Astrocyte of the hippocampus (primary cell): ENCODE measurements around the gene DDX49.

Experiments used
- DNase-seq: peaks from one replicate; pipeline ENCODE4 v3.0.0; 2011; ENCODE audit warnings: low read depth, low spot score

The DDX49 gene, protein sequence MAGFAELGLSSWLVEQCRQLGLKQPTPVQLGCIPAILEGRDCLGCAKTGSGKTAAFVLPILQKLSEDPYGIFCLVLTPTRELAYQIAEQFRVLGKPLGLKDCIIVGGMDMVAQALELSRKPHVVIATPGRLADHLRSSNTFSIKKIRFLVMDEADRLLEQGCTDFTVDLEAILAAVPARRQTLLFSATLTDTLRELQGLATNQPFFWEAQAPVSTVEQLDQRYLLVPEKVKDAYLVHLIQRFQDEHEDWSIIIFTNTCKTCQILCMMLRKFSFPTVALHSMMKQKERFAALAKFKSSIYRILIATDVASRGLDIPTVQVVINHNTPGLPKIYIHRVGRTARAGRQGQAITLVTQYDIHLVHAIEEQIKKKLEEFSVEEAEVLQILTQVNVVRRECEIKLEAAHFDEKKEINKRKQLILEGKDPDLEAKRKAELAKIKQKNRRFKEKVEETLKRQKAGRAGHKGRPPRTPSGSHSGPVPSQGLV

DNA sequence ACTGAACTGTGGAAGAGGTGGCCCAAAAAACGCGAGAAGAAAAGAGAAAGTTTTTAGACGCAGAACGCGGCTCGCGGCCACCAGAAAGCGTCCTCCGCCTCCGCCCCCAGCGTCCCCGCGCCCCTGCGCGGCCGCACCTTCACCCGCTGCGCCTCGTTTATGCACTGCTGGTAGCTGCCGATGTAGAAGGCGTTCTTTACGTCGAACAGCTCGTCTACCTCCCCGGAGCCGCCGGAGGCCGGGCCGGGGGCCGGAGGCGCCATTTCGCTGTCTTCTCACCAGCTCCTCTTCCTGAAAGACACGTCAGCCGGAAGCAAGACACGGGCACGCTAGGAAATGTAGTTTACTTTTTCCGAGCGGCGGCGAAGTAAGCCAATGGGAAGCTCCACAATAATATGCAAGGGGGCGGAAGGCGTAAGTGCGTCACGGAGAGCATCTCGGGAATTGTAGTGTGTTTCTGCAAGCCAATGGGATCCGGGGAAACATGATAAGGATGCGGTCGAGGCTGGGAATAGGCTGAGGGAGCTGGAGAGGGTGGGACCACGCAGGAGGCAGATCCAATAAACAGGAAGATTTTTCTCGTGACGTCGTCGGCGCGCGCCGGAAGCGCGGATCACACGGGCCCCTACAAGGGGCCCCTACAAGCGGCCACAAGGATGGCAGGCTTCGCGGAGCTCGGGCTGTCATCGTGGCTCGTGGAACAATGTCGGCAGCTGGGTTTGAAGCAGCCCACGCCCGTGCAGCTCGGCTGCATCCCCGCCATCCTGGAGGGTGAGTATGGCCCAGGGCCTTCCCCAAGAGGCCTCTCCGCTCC, at the start of gene DDX49, which contains the start of gene COPE:
DDX49 (plus strand) TSS at position 630 of the 814 bp plus-strand sequence; CDS start at position 657, 27 bp downstream.
COPE (minus strand) TSS at position 302 of the 814 bp plus-strand sequence; CDS start at position 263, 39 bp downstream.
- DNase-seq = peak; percentile 100

DNA sequence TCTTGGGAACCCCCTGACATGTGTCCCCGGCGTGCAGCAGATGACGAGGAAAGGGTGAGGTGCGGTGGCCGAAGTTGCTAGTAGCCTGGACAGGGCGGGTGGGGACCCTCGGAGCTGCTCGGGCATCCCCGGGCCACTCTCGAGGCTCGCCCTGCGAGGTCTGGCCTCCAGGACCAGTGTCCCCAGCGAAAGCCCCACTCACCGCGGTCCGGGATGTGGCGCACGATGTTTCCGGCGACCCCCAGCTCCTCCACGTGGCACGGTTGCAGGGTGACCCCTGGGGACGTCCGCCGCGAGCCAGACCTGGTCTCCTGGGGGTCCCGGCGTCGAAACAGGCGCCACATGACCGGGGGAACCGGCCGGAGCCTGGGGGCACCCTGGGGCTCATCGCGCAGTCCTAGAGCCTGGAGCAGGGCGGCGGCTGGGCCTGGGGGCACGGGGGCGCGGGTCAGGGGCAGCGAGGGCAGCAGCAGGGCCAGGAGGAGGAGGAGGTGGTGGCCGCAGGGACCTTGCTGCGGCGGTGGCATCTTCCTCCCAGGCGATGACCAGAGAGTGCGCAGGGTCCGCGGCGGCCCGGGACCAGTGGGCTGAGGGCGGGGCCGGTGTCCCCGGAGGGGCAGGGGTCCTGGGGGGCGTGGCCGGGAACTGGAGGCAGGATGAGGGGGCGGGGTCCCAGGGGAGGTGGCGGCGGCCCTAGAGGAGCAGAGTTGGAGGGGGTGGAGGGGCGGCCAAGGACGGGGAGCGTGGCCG, 49.6 kb upstream of the DDX49 start:
- no peak for DNase-seq

DNA sequence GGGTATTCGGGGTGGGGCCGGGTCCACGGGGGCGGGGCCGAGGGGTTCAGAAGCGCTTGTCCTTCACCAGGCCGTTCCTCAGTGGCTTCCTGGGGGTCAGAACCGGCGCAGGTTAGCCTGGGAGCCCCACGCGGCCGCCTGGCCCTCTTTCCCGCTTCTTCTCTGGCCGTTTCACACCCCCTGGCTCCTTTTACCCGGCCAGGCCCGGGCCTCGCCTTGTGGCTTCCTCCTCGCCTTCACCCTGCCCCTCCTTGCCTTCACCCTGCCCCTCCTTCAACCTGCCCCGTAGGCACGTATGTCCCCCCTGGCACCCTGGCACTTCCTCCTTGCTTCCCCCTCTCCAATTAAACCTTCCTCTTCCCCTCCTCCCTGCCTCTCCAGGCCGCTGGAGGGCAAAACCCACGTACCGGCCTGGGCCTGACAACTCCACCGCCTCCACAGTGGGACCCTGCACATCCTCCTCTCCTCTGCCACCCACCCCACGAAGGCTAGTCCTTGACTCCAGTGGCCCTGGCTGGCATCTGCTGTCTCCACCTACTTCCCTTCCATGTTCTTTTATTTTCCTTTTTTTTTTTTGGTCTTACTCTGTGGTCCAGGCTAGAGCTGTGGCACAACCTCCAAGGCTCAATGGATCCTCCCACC, 48.9 kb upstream of the DDX49 start:
- DNase-seq = no peak

DNA sequence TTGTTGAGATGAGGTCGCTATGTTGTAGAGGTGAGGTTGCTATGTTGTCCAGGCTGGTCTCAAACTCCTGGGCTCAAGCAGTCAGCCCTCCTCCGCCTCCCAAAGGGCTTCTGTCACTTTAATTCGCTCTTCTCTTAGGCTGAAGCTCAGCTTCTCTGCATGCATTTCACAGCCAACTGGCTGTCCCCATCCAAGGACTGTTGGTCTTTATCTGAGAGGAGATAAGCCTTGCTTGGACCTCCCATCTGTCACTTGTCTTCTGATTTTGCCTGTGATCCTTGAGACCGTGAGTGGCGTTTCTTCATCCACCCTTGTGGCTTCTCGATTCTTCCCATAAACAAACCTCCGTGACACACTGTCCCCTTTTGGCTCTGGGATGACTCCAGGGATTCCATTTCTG, 48.0 kb upstream of the DDX49 start:
- DNase-seq = no peak

DNA sequence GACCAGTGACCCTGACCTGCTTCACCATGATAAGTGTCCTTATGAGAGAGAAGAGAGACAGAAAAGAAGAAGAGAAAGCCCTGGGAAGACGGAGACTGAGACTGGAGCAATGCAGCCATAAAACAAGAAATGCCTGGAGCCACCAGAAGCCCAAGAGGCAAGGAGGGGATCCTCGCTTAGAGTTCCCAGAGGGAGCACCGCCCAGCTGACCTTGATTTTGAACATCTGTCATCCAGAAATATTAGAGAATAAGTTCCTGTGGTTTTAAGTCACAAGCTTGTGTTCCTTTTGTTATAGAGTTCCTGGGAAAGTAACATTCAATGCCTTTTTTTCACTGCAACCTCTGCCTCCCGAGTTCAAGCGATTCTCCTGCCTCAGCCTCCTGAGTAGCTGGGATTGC, 43.8 kb upstream of the DDX49 start:
- DNase-seq = no peak

DNA sequence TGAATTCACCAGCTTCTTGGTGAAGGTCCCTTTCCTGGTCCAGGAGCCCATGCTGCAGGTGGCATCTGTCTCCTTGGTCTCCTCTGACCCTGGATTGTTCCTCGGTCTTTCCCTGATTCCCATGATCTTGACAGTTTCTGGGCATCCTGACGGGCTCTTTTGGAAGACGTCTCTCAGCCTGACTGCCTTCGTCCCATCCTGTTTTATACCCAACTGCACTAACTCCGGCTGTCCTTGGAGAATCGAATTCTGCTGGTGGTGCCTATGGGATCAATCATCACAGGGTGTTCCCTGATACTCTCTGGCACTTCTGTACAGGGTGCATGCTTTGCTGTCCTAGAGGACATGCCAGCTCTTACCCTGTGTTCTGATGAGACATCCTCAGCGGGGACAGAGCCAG, 42.6 kb upstream of the DDX49 start:
- no peak for DNase-seq

DNA sequence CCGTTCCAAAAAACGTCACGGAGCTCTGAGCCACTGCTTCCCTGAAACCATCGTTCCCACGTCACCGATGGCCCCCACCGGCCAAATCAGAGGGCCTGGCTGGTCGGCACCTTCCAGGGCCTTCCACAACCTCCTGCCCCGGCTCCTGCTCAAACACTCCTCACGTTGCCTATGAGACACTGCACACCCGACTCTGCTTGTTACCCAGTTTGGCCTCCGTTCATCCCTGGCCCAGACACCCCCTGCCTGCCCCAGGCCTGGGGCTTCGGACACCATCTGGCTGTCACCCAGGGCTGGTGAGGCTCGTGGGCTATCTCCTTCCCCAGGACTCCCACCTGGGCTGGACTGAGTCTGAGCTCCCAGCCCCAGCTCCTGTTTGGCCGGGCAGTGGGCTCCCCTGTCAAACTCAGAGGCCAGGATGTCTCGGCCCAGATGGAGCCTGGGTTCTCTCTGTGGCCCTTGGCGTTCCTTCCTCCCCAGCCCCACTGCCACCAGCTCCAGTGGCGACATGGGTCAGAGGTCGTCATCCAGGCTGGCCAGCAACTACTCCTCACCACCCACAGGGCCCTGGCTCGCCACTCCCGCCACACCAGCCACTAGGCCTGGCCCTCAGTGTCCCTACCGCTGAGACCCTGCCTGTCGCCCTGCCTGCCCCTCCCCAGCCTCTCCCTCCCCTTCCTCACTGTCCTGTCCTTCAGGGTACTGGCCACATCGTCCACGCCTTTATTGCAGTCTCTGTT, 41.3 kb upstream of the DDX49 start:
- no peak for DNase-seq

DNA sequence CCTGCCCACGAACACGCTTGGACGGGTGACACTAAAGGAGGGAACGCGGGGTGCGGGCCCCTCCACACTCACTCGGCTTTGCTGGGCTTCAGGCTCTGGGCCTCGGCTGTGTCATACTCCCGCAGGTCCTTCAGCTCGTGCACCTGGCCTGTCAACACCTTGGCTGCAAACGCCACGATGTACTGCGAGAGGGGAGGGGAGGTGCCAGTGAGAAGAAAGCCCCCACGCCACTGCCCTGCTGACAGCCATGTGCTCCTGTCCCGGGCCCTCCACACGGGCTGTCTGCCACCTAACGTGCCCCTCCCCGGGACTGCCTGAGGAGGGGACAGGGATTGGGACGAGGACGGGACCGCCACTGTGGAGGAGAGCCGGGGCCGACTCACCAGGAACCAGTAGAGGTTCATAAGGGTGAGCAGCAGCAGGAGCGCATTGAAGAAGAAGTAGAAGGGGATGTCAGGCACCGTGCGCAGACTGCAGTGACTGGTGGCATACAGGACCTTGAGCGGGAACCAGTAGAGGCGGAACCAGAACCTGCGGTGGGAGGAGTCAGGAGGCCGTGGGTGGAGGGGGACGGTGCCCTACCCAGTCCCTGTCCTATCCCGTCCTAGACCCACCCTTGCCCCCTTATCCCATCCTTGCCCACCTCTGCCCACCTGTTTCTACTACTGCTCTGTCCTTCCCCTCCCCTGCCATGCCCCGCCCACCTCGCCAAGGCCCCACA, 40.5 kb upstream of the DDX49 start:
- no peak for DNase-seq

DNA sequence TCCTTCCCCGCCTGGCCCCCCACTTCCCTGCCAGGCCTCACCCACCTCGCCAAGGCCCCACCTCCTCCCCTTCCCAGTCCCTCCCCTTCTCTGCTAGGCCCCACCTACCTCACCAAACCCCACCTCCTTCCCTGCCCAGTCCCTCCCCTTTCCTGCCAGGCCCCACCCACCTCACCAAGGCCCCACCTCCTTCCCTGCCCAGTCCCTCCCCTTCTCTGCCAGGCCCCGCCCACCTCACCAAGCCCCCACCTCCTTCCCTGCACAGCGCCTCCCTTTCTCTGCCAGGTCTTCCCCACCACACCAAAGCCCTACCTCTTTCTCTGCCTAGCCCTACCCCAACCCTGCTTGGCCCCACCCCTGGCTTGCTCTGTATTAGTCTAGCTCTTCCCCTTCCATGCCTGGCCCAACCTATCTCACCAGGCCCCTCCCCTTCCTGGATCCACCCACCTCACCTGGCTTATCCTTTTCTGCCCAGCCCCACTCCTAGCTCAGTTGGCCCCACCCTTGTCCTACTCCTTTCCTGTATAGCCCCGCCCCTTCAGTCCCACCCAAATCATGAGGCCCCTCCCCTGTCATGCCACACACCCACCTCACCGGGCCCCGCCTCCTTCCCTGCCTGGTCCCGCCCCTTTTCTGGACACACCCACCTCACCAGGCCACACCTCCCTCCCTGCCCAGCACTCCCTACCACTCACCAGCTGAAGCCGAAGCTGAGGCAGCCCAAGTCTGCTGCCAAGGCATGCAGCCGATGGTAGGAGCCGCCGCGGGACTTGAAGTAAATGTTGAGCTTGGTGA, 39.7 kb upstream of the DDX49 start:
- DNase-seq = no peak

DNA sequence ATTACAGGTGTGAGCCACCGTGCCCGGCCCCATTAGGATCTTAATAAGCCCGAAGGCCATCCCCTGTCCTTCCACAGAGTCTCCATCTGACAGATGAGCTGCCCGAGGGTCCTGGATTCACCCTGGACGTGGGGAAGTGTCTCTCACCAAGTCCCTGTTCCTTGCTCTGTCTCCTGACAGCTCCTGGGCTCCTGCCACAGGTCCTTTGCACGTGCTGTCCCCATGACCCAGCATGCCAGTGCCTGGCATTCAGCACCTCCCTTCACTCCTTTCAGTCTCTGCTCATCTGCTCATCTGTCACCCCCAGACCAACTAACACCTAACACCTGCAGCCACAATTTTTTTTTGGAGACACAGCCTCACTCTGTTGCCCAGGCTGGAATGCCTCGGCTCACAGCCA, 38.0 kb upstream of the DDX49 start:
- no peak for DNase-seq

DNA sequence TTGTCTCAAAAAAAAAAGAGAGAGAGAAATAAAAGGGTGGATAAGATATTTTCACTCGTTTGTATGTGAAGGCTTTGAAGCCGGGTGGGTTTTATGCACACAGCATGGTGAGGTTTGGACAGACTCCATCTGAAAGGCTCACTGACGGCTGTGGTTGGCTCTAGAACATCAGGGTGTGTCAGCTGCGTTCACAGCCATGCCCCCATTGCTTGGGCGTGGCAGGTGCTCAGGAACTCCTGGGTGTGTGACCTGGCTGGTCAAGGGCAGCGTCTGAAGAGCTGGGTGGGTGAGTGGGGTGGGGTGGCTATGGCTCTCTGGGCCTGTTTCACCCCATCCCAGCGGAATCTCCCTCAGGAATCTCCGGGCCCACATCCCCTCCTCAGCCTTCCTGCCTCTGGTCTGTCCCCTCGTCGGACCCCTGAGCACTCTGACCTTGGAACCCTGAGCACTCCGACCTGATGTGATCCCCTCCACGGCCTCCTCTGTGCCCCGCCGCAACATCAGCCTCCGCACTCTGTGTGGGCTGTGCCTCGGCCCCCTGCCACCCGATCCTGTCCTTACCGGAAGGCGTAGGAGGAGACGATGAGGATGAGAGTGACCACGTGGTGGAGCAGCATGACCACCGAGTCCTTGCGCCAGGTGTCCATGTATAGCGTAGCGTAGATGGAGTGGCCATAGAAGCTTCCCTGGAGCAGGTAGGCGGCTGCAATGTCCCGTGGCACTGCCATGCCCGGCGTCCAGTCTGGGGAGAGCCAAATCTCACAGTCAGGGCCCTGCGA, 35.8 kb upstream of the DDX49 start:
- no peak for DNase-seq

DNA sequence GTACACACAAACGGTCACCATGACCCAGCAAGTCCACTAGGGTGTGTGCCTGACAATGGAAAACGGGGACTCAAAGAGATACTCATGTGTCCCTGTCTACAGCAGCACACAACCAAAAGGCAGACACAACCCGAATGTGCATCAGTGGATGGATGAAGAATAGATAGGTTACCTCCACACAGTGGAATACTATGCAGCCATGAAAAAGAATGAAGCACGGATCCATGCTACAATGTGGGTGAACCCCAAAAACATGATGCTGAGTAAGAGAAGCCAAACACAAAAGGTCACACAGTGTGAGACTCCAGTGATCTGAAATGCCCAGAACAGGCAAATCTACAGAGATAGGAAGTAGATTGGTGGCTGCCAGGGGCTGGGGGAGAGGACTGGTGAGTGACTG, 32.5 kb upstream of the DDX49 start:
- no peak for DNase-seq

DNA sequence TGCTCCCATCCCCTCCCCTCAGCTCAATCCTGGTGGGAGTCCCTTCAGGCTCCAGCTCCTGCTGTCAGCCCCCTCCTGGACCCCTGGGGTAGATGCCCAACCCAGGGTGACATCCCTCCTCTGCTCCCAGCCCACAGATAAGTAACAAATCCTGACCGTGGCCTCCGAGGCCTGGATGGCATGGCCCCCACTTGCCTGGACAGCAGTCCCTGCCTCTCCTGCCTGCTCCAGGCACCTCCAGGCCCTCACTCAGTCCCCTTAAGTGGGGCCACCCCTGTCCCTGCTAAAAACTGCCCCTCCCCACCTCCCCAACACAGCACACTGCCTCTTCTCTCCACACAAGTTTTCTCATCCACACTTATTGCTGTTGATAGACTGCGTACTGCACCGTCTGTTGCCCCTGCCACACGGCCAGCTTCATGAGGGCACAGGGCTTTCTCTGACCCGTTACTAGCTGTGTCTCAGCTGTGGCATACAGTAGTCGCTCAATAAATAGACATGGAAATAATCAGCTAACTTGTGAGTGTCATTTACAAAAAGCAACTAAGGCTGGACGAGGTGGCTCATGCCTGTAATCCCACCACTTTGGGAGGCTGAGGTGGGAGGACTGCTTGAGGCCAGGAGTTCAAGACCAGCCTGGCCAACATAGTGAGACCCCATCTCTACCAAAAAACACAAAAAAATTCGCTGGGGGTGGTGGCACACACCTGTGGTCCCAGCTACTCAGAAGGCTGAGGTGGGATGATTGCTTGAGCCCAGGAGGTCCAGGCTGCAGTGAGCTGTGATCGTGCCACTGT, 29.4 kb upstream of the DDX49 start:
- DNase-seq = no peak

DNA sequence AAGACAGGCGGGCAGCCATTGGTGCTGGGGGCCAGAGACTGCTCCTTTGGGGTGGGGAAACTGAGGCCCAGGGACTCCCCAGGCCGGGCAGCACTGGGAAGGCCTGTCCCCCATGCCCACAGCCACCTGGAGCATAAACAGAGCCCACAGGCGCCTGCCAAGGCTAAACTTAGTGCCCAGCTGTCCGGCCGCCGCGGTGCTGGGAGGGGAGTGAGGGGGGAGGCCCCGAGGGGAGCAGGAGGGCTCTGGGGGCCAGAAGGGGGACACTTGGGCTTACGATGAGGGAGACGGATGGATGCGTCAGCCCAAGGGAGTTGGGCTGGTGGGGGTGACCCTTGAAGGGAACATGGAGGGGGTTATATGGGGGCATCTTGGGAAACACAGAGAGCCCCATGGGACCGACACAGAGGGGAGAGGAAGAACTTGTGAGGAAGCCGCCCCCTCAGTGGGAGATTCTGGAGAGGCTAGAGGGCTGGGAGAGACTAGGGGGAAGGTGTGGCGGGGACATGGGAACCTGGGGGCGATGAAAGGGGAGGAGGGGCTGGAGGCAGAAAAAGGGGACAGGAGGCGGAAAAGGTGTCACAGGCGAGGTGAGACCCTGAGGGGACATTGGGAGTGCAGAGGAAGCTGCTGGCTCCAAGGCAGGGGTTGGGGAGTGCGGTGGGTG, 25.8 kb upstream of the DDX49 start:
- DNase-seq = no peak

DNA sequence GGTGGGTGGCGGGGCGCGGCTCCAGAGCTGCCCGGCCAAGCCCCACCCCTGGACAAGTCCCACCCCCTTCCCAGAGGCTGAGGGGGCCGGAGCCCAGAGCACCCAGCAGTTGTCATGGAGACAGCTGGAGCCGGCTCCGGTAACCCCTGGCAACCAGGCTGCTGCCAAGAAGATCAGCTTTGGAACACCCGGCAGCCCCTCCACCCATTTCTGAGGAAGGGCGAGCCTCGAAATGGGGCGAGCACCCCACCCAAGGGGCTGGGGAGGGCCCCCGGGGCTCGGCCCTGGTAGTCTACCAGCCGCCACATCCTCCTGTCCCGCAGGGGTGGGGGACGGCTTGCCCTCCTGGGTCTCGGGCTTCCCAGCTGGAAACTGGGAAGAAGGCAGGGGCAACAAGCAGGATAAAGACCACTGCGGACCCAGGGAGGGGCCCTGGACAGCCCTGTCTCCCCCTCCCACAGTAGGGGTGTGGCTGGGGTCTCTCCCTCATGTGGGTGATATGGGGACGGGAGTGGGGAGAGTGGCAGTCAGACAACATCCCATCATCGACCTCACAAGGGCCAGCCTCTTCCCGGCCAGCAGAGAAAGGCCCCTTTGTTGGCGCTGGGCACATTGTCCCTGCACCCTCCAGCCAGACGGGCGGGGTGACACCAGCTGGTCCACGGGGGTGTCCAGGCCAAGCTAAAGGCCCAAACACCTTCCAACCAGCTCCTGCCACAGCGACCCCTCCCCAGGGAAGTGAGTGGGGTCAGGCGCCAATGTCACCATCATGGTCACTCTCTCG, 25.1 kb upstream of the DDX49 start:
- DNase-seq = peak; percentile 81
